NCI-H128 (cell line): ENCODE measurements around the gene ASF1A.

Source experiments
- DNase-seq: peaks from one replicate; lab custom pipeline; 2025; ENCODE audit not compliant: unreplicated experiment; lab: John Stamatoyannopoulos, UW

The ASF1A gene

DNA sequence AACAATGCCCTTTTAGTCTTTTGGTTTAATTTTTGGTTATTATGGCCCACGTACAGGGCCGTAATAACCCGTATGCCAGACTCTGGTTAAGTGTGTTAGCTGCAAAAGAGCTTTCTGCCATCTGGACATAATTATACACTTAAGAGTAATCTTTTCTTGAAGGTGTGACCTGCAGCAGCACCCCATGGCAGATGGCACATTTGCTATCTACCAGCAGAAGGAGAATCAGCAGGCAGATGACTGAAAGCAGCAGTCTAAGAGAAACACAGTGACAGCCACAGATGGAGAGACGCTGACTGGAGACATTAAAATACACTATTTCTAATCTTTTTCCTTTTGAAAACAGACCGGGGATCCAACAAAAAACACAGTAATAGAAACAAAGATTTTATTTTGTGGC is 18.7 kb downstream of the ASF1A start:
- DNase-seq = no peak

DNA sequence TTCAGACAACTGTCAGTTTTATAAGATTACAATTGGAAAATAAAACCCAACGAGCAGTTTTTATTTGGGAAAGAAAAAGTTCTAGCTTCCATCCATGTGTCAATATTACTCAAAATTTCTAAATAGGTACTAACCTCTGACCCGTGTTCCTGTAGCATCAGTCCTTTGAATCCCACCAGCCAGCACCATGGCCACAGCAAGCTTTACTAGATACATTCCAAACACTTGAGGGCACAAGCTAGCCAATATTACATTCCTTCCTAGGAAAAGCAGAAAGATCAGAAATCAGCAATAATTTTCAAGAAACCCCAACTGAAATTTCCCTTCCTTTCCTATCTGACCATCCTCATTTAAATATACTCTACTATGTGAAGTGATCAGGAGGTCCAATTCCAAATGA is 19.2 kb downstream of the ASF1A start:
- no peak for DNase-seq

DNA sequence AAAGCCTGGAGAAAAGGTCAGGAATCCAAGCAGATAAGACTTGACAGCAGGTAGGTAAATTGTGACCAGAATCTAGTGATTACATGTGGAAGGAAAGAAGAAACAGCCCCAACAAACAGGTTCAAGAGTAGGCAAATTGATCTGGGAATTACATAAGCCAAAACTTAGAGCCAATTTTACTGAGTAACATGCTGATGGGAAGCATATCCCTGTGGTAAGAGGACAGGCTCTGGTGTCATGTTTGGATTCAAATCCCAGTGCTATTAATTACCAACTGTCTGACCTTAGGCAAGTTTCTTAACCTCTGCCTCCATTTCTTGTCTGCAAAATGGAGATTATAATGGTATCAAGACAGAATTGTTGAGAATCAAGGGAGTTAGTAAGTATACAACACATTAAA is 20.6 kb downstream of the ASF1A start:
- DNase-seq = no peak

DNA sequence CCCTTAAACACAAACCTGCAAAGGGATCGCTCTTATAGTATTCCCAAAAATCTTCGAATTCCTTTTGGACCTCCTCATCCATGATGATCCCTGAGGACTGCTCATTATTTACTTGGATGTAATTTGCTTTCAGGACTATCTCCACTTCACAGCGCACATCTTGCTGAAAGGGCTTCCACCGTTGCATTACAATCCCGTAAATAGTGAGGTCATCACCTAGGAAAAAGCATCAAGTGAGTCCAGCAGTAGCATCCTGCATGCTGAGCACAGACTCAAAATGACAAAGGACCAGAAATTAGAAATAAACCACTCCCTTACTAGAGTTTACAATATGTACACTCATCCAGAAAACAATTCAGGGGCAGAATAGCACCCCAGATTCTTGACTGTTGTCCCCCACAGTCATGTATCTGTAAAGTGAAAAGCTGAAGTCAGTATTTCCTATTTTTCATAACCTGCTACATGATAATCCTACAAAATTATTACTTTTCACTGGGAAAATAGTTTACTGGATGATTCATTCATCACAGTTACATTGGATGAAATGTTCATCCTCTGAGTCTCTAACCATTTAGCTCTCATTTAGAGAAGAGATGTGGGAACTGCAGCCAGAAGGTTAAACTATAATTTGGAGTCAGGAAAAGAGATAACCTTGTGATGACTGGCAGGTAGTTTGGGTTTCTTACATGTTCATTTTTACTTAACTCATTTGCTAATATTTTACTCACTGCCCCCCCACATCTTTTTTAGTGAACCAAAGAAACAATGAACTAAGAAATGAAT is 23.8 kb downstream of the ASF1A start:
- DNase-seq = no peak

GRCh38 chr6:118918329-118918725 is 24.4 kb downstream of the ASF1A start:
- DNase-seq = no peak

DNA sequence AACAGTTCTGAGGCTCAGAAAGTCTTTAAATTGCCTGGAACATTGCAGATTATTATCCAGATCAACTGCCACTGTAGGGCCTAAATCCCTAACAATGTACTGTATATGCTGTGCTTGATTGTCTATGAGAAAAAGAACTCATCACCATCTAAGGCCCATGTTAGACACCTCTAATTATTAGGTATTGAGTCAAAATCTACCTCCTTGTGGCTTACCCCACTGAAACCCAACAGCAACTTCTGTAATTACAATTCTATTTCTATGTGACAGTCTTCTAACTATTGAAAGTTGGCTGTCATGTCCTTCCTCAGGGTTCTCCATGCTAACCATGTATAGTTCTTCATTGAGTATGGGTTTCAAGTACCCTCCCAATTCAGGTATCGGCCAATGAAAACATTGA is 27.1 kb downstream of the ASF1A start:
- DNase-seq = no peak

DNA sequence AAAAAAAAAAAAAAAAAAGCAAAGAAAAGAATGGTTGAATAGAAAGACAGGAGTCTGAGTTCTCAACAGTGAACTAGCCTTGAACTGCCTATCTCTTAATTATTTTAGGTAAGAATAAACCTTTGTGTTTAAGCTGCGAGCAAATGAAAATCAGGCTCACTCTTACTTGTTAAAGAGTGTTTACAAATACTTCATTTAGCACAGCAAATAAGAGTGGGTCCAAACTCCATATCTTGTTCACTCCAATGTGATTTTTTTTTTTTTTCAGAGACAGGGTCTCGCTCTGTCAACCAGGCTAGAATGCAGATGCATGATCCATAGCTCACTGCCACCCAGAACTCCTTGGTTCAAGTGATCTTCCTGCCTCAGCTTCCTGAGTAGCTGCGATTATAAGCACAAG is 29.1 kb downstream of the ASF1A start:
- DNase-seq = no peak

DNA sequence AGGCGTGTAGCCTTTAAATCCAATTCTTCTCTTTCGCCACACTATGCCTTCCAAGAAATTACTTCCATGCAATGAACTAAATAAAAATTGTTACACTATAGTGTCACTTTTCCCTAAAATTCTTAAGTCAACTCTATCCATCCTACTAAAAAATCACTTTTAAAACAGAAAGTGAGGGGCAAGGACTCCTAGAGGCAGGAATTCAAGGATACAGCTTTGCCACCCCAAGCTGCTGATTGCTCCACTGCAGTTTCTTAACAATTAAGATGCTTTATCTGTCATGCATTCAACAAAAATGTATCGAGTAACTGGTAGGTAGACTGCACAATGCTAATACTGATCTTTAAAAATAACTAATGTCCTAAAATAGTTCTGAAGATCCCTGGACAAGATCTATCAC is 36.7 kb downstream of the ASF1A start:
- no peak for DNase-seq

GRCh38 chr6:118931436-118931835 is 37.5 kb downstream of the ASF1A start:
- no peak for DNase-seq

GRCh38 chr6:118932421-118932820 is 38.5 kb downstream of the ASF1A start:
- DNase-seq = no peak

DNA sequence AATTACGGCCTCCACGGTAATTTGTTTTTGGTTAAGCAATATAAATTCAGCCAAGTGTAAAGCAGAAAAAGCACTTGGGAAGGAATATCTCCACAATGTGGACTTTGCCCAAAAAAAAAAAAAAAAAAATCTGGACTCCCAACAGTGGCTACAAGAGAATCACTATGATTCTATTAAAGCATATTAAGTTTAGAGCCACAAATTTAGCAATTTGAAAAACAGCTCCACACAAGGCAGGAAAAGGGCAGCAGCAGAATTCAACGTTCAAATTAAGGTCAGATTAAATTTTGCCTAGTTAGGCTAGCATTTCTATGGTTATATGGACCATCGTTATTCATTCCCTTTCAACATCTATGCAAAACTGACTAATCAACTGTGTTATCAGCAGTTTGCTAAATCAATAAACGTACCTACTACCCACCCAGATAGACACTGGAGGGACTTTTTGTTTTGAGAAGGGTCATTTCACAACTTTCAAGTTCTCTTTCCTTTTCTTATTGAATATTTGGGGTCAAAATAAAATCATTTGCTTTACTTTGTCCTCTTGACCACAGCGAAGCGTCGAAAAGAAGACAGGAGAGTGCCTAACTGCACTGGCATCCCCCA is 40.0 kb downstream of the ASF1A start:
- no peak for DNase-seq

DNA sequence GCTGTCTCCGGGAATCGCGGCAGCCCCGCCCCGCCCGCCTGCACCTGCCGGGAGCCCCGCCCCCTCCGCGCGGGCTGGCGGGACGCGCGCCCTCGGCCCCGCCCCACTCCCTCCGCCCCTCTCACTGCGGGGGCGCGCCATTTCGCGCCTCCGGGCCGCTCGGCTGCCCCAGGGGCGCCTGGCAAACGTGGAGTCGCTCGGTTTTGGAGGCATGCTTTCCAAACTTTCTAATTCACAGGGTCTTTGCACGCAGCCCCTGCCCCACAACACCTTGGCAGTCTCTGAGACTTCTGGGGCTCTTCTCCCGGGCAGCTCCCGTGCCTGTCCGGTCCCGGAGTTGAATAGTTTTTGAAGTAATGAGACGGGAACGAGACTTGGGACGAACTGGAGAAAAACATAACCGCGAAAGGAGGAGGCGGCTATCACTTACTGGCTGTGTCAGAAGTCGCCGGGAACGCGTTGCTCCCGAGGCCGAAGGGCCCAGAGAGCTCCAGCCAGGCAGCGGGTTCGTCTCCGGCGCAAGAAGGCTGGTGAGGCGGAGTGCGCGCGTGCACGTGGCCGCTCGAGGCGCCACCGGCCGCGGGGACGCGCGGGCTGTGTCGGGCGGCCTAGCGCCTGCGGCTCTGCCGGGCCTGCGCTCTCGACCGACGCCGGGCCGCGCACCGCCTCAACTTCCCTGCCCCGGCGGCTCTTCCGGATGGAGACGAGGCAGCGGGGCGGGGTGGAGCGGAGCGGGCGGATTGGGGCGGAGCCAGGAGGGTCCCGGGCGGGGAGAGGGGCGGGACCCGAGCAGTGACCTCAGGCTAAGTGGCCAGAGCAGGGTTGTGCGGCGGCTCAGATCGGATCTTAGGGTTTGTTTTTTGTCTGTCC is 40.7 kb downstream of the ASF1A start, which contains the start of gene MCM9:
TSS of gene MCM9 (minus strand) at position 699 of the 870 bp plus-strand sequence. CDS start 3,436 bp downstream, outside the sequence.
- peak; percentile 89 for DNase-seq

GRCh38 chr6:118935331-118935668 is 41.3 kb downstream of the ASF1A start:
- DNase-seq = no peak

DNA sequence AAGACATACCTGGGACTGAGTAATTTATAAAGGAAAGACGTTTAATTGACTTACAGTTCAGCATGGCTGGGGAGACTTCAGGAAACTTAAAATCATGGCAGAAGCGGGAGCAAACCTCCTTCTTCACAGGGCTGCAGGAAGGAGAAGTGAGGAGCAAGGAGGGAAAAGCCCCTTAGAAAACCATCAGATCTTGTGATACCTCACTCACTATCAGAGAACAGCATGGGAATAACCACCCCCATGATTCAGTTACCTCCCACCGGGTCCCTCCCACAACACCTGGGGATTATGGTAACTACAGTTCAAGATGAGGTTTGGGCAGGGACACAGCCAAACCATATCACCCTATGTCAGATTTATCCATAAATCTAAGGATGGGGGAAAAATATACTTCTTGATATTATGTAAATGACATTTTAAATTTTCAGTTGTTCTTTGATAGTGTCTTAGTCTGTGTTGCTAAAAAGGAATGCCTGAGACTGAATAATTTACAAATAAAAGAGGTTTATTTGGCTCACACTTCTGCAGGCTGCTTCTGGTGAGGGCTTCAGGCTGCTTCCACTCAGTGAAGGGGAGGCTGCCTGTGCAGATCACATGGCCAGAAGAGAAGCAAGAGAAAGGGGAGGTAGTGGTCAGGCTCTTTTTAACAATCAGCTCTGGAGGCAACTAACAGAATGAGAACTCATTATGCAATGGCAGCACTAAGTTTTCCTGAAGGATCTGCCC is 42.2 kb downstream of the ASF1A start:
- no peak for DNase-seq

GRCh38 chr6:118939683-118940082 is 45.7 kb downstream of the ASF1A start:
- DNase-seq = no peak

DNA sequence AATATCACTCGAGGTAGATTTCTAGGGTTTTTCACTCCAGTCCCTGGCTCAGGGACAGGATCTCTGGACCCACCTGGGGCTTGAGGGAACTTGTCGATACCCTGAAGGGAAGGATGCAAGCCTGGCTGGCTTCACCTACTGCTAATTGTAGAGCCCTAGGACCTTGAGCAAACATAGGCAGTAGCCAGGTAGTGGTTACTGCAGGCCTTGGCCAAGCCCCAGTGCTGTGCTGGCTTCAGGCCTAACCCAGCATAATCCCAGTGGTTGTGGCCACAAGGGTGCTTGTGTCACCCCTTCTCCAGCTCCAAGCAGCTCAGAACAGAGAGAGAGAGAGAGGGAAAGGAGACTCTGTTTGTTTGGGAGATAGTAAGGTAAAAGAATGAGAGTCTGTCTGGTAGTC is 46.8 kb downstream of the ASF1A start:
- no peak for DNase-seq

DNA sequence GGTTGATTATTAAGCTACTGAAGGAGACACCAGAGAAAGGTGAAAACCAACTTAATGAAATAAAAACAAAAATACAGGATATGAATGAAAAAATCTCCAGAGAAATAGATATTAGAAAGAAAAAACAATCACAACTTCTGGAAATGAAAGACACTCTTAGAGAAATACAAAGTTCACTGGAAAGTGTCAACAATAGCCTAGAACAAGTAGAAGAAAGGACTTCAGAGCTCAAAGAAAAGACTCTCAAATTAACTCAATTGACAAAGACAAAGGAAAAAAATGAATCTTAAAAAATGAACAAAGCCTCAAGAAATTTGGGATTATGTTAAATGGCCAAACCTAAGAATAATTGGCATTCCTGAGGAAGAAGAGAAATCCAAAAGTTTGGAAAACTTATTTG is 51.3 kb downstream of the ASF1A start:
- no peak for DNase-seq

GRCh38 chr6:118952683-118953082 is 58.7 kb downstream of the ASF1A start:
- no peak for DNase-seq

DNA sequence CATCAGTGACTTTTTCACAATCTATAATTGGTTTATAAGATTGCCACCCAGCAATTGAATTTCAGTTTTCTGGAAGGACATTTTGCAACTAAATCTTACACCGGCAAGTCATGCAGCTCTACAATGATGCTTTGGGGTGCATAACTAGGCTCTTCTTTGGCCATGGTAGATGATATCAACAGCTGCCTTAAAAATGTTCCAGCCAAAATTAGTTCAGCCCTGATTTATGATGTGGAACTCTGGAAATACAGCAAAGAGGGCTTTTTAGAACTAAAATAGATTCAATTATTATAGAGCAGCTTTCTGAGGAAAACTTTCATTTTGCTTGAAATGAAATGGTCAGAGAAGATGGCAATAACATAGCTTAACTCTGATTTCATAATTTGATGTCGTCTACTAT is 59.4 kb downstream of the ASF1A start:
- no peak for DNase-seq
